Common myeloid progenitor, CD34-positive (primary cell): ENCODE data around the gene PTGES.

ENCODE experiments used
- CTCF ChIA-PET: fragments of 350-600 bp; sonication (Branson Sonifier 250); formaldehyde crosslinking; loops from one replicate; lab custom pipeline; 2021; ENCODE audit warnings: antibody characterized with exemption; lab: Charles Lee
- POLR2A ChIA-PET: fragments of 350-600 bp; sonication (Branson Sonifier 250); formaldehyde crosslinking; loops from one replicate; lab custom pipeline; 2021; ENCODE audit warnings: antibody characterized with exemption; lab: Charles Lee
- DNase-seq, 3 donors: peaks; one replicate each; pipeline versions ENCODE4 v3.0.0 to v3.0.0-alpha.2; 2013
- H3K27ac ChIP-seq, 2 experiments: 1 replicate in 1 of 2; 2 replicates in 1 of 2; pipeline ENCODE4 v1.7.0; 2013; ENCODE audit warnings: inconsistent platforms in 2 of 2, low read length in 2 of 2, mild to moderate bottlenecking in 2 of 2, low read depth in 1 of 2, moderate library complexity in 1 of 2; ENCODE audit not compliant: severe bottlenecking in 2 of 2, insufficient read depth in 1 of 2, poor library complexity in 1 of 2
- H3K27me3 ChIP-seq, 5 experiments: replicated peaks in 2 of 5; 1 replicate in 3 of 5; 2 replicates in 2 of 5; pipeline versions ENCODE4 v1.6.1 to v1.7.0; 2013; ENCODE audit warnings: low read length in 4 of 5, mild to moderate bottlenecking in 2 of 5, moderate library complexity in 2 of 5, inconsistent platforms in 1 of 5; ENCODE audit not compliant: insufficient read depth in 5 of 5, control insufficient read depth in 4 of 5
- H3K36me3 ChIP-seq, 4 experiments: 1 replicate in 2 of 4; 2 replicates in 2 of 4; pipeline versions ENCODE4 v1.6.1 to v1.7.0; 2013; ENCODE audit warnings: low read length in 3 of 4, control low read depth in 1 of 4, mild to moderate bottlenecking in 1 of 4; ENCODE audit not compliant: control insufficient read depth in 4 of 4, insufficient read depth in 4 of 4
- H3K4me1 ChIP-seq, 4 experiments: 1 replicate in 3 of 4; 2 replicates in 1 of 4; pipeline versions ENCODE4 v1.6.1 to v1.7.1; 2013; ENCODE audit warnings: low read length in 3 of 4, mild to moderate bottlenecking in 3 of 4, control low read depth in 1 of 4, inconsistent platforms in 1 of 4, moderate library complexity in 1 of 4; ENCODE audit not compliant: control insufficient read depth in 4 of 4, insufficient read depth in 4 of 4; ENCODE audit errors: control extremely low read depth in 1 of 4
- H3K4me3 ChIP-seq, 7 experiments: 1 replicate in 4 of 7; 2 replicates in 3 of 7; pipeline versions ENCODE4 v1.5.1 to v1.7.0; 2013; ENCODE audit warnings: mild to moderate bottlenecking in 7 of 7, low read length in 6 of 7, moderate library complexity in 6 of 7, inconsistent platforms in 2 of 7, low read depth in 2 of 7, control low read depth in 1 of 7; ENCODE audit not compliant: insufficient read depth in 4 of 7, control insufficient read depth in 1 of 7; ENCODE audit errors: extremely low read depth in 1 of 7
- H3K9me3 ChIP-seq, 5 experiments: 1 replicate in 4 of 5; 2 replicates in 1 of 5; pipeline versions ENCODE4 v1.6.1 to v1.7.1; 2013; ENCODE audit warnings: low read length in 4 of 5, mild to moderate bottlenecking in 2 of 5, inconsistent platforms in 1 of 5, low read depth in 1 of 5, moderate library complexity in 1 of 5; ENCODE audit not compliant: control insufficient read depth in 4 of 5, insufficient read depth in 2 of 5; ENCODE audit errors: control extremely low read depth in 1 of 5
- WGBS: methylation state at CpG from one replicate; pipeline ENCODE4 v1.1.5; 2013; ENCODE audit not compliant: insufficient coverage; 5-methylcytosine and 5-hydroxymethylcytosine counted together

The PTGES gene

GRCh38 chr9:129759319-129759718, 6.5 kb upstream of the PTGES start:
- no peak overlapping the region for H3K27ac ChIP-seq
- H3K9me3 ChIP-seq = no peaks in the 10 kb centered on the region
- DNase-seq = no peak
- no peak overlapping the region for H3K4me3 ChIP-seq
- 100% methylated on average over 1 of the region's 4 CpGs for WGBS
- no peaks in the 10 kb centered on the region for H3K36me3 ChIP-seq
- H3K4me1 ChIP-seq = peaks cover 0 to 10% (median 6%) of the 10 kb centered on the region in 4 experiments
- ChIA-PET POLR2A (no interaction called here), CTCF (interaction anchor here (0.8 to 2.1 kb wide), 6 partner anchors 9 to 40 kb away, joined by 3 to 9 read pairs (median 4); no protein-coding TSS in a partner anchor)
- H3K27me3 ChIP-seq = peaks cover 0 to 6% (median 0%) of the 10 kb centered on the region in 5 experiments

- Histone ChIP-seq H3K4me1 (peaks cover 0 to 20% (median 13%) of the 10 kb centered on the region in 4 experiments), H3K36me3 (no peaks in the 10 kb centered on the region), H3K4me3 (peak overlapping the region in 3 of 7 experiments; percentile 37 to 54 (median 39)), H3K27me3 (peaks cover 0 to 20% (median 15%) of the 10 kb centered on the region in 5 experiments), H3K9me3 (no peaks in the 10 kb centered on the region), H3K27ac (no peak overlapping the region)
- POLR2A ChIA-PET = no interaction called here
- CTCF ChIA-PET = interaction anchor here (0.9 to 2.6 kb wide), 5 partner anchors 11 to 25 kb away, joined by 3 to 14 read pairs (median 6); no protein-coding TSS in a partner anchor
- WGBS = 38% methylated on average over 6 of the region's 9 CpGs
- peak; percentile 22 to 40 (median 28) for DNase-seq
These were observed 4.2 kb upstream of the PTGES start for GRCh38 chr9:129757045-129757444.

GRCh38 chr9:129756191-129756590, 3.3 kb upstream of the PTGES start:
- POLR2A ChIA-PET = no interaction called here

GRCh38 chr9:129755151-129755550, 2.3 kb upstream of the PTGES start:
- ChIA-PET POLR2A (no interaction called here), CTCF (interaction anchor here (0.7 to 2.6 kb wide), 10 partner anchors 13 to 35 kb away, joined by 3 to 14 read pairs (median 4); no protein-coding TSS in a partner anchor)
- Histone ChIP-seq H3K27me3 (peaks cover 0 to 25% (median 17%) of the 10 kb centered on the region in 5 experiments), H3K4me3 (no peak overlapping the region), H3K36me3 (no peaks in the 10 kb centered on the region), H3K9me3 (no peaks in the 10 kb centered on the region), H3K27ac (no peak overlapping the region), H3K4me1 (peaks cover 0 to 20% (median 13%) of the 10 kb centered on the region in 4 experiments)
- 97% methylated on average over 5 of the region's 5 CpGs for WGBS
- DNase-seq = no peak

More at GRCh38 chr9:129756191-129756590, 3.3 kb upstream of the PTGES start:
- Histone ChIP-seq H3K36me3 (no peaks in the 10 kb centered on the region), H3K27me3 (peaks cover 0 to 25% (median 17%) of the 10 kb centered on the region in 5 experiments), H3K4me1 (peaks cover 0 to 20% (median 13%) of the 10 kb centered on the region in 4 experiments), H3K4me3 (no peak overlapping the region), H3K9me3 (no peaks in the 10 kb centered on the region), H3K27ac (no peak overlapping the region)
- WGBS = 95% methylated on average over 6 of the region's 6 CpGs
- CTCF ChIA-PET = interaction anchor here (0.6 to 2.6 kb wide), 11 partner anchors 10 to 453 kb away, joined by 3 to 14 read pairs (median 4); no protein-coding TSS in a partner anchor
- DNase-seq = no peak

- Histone ChIP-seq H3K4me3 (peak overlapping the region in 1 of 7 experiments; percentile 11), H3K9me3 (no peaks in the 10 kb centered on the region), H3K27me3 (peaks cover 0 to 25% (median 17%) of the 10 kb centered on the region in 5 experiments), H3K4me1 (peaks cover 0 to 13% (median 9%) of the 10 kb centered on the region in 4 experiments), H3K27ac (no peak overlapping the region), H3K36me3 (no peaks in the 10 kb centered on the region)
- DNase-seq = no peak
- ChIA-PET CTCF (interaction anchor here (1.1 to 5.5 kb wide), 3 partner anchors 12 to 23 kb away, joined by 3 to 46 read pairs (median 3); no protein-coding TSS in a partner anchor), POLR2A (no interaction called here)
- 75% methylated on average over 26 of the region's 31 CpGs for WGBS
These were observed 721 bp downstream of the PTGES start for GRCh38 chr9:129751841-129752801.

GRCh38 chr9:129750013-129750638, 2.7 kb downstream of the PTGES start:
- Histone ChIP-seq H3K4me1 (peaks cover 0 to 10% (median 7%) of the 10 kb centered on the region in 4 experiments), H3K27ac (no peak overlapping the region), H3K9me3 (no peaks in the 10 kb centered on the region), H3K36me3 (no peaks in the 10 kb centered on the region), H3K4me3 (no peak overlapping the region), H3K27me3 (peaks cover 0 to 25% (median 15%) of the 10 kb centered on the region in 5 experiments)
- ChIA-PET POLR2A (no interaction called here), CTCF (interaction anchor here (1.0 to 5.5 kb wide), 7 partner anchors 9 to 34 kb away, joined by 3 to 46 read pairs (median 4); no protein-coding TSS in a partner anchor)
- 98% methylated on average over 9 of the region's 9 CpGs for WGBS
- DNase-seq = no peak
